NCI-H82 treated with DMSO at 0.1 percent for 48 hours (cell line): ENCODE results near the gene KCTD1.

Source experiments
- DNase-seq: peaks from one replicate; lab custom pipeline; 2025; ENCODE audit not compliant: unreplicated experiment; lab: John Stamatoyannopoulos, UW

The KCTD1 gene

DNA sequence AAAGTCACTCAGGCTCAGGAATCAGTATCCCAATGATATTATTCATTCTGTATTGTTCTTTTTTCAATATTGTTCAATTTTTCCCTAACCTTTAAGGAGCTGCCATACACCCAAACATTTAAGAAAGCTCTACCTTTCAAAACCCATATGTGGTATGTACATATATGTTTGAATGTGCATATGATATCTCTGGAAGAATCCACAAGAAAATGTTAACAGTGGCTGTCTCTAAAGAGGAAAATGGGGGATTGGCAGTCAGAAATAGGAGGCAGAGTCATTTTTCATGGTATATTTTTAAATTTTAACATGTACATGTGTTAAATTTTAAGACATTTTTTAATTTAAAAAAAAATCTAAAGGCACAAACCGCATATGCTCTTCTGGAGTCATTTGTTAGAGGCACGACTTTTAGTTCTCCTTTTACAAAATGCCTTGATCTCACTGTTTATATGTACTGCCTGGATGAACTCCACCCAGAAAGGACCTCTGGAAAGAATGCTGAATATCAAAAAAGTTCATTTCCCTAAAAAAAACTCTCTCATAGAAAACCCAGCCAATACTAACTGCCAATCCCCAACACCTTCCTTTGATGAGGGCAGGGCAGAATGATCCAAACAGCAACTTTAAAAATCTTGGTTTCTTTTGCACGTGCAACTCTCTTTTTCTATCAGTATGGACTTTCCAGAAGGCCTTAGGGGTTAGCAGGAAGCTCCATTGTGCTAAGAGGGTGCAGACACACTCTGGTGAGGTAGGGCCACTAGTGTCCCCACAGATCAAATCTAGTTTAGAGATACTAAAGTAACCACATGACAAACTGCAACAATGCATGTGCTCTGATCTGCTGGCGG lies 23.6 kb downstream of the KCTD1 start:
- no peak for DNase-seq

DNA sequence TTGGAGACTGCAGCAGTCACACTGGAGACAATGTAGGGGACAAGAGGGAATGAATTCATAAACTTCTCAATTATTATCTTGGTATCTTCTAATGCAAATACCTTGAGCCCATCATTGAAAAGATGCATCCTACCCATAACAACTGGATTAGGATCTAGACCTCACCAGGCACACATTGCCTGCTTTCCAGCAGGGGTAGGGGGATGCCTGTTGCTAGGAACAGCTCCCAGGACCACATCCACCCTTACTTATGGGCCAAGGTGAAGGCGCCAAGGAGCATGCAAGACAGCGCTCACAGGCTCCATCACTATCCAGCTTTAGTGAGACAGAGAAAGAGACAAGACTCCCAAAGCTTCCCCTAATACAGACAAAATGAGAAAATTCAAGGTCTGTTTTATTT lies 24.4 kb downstream of the KCTD1 start:
- DNase-seq = no peak

- DNase-seq = no peak
Observed at GRCh38 chr18:26521617-26522016, 26.7 kb downstream of the KCTD1 start.

- DNase-seq = no peak
Observed at GRCh38 chr18:26520974-26521373, 27.4 kb downstream of the KCTD1 start.

- no peak for DNase-seq
Observed at GRCh38 chr18:26519114-26519513, 29.2 kb downstream of the KCTD1 start.

DNA sequence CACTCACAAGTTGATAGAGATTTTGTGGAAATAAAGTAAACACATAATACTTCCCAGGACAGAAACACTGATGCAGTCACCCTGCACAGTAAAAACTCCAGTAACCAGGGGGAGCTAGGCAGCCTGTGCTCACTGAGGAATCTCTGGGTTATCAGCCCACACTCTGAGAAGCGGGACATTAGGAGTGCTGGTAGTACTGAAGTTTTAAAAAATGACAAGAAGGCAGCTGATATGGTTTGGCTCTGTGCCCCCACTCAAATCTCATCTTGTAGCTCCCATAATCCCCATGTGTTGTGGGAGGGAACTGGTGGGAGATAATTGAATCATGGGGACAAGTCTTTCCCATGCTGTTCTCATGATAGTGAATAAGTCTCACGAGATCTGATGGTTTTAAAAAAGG lies 31.4 kb downstream of the KCTD1 start:
- DNase-seq = no peak

DNA sequence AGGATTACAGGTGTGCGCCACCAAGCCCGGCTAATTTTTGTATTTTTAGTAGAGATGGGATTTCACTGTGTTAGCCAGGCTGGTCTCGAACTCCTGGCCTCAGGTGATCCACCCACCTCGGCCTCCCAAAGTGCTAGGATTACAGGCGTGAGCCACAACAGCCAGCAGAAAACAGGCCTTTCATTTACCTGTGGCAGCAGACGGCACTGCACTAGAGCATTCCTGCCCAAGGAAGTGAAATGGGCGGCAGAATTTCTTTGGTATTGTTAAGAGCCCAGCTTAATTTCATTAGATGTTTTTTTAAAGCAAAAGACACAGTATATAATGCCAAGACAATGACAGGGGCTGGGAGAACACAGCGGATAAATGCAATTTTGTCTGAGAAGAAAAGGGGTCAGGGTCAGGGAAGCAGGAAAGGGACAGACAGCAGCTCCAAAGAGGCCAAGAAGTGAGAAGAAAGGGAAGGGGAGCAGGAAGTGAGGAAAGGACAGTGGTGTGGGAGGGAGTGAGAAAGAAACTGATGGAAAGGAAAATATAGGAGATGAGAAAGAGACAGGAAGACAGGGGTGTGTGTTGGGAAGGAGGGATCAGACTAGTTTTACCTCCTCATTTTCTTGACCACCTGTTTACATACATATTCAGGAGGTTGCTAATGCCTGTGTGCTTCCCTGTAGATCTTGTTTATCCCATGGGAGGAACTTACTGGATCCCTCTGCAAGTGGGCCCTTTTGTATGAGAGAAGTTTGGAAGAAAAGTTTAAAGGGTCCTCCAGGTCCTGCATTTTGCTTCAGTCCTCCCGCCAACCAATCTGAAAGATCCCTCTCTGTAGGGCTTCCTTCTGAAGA lies 32.5 kb downstream of the KCTD1 start:
- no peak for DNase-seq

DNA sequence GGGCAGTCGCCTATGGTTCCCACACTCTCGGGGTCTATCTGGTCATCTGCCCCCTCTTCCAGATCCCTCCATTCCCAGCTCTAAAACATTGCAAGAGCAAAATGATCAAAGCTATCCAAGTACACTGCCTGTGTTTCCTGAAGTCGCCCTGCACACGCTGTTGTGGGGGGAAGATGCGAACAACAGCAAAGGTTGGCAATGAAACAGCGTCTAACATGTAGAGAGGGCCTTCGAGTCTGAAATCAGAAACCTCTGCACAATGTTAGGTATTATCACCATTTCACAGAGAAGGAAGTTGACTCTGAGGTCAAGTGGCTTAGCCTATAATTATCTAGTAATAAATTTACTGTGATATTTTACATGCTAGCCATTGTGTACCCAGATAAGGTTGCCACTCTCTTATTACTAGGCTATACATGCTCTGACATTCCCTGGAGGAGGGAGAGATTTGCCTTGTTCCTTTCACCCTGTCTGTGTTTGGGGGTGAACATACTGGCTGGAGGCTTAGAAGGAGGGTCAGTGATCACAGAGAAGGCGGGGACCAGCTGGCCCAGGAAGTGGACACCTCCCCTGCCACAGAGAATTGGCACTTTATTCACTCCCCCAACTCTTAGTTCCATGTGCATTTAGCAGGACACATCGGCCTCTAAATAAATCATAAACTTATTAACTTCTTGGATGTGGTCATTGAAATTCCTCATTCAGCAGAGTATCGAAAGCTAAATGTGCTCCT lies 36.8 kb downstream of the KCTD1 start:
- no peak for DNase-seq

DNA sequence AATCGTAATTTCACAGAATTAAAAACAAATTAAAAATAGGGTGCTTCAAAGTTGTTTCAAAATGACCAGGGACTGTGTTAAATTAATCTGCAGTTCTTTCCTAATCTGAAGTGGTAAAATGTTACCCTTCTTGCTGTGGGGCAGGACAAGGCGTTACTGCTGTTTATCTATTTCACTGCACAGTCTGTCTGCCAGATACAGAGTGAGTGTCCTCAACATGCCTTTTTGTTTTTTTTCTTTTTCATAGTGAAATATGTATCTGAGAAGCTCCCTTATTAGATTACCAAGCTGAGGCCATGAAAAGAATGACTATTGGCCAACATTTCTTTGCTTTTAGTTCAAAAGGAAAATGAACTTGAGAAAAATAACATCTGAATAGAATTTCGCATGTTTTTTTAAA lies 38.0 kb downstream of the KCTD1 start:
- no peak for DNase-seq

DNA sequence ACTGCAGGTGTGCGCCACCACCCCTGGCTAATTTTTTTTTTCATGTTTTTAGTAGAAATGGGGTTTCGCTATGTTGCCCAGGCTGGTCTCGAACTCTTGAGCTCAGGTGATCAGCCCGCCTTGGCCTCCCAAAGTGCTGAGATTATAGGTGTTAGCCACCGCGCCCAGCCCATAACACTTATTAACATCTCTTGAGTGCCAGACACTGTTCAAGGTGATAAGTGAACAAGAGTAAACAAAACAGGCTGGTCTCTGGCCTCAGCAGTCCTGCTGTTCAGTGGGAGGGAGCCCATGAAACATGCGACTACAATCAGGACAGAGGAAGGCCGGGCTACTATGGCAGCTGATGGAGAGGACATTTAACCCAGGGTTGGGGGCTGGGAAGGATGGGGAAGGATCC lies 42.3 kb downstream of the KCTD1 start:
- DNase-seq = no peak

- DNase-seq = no peak
Observed at GRCh38 chr18:26504831-26505230, 43.5 kb downstream of the KCTD1 start.

DNA sequence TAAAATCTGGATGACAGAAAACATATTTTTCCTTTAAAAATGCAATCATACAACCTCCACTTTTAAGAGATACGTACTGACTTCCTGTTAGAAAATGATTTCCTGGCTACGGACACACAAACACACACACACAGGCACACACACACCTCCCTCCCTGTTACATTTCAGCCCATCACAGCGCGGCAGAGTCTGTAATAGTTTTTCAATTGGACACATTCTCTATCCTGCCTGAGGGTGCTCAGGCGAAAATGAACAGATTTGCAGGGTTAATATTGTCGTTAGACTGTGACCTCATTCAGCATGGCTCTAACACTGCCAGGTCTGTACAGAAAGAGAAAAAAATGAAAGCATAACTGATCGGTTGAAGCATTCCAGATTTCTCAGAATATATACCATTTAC lies 45.0 kb downstream of the KCTD1 start:
- no peak for DNase-seq

DNA sequence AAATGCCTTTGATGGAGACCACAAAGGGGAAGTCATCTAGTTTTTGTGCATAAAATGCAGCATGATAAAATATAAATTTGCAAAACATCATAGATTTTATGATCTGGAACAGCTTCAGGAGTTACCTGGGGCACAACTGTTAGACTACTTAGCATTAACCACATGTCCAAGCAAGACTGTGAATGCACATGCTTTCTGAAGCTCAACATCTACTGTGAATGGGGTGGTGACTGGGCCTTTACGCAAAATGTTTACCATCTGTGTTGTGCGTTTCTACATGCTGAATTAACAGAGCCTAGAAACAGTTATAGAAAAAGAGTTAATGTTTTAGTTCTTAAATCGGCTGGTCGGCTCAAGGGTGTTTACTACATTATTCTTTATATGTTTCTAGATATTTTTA lies 45.5 kb downstream of the KCTD1 start:
- no peak for DNase-seq

DNA sequence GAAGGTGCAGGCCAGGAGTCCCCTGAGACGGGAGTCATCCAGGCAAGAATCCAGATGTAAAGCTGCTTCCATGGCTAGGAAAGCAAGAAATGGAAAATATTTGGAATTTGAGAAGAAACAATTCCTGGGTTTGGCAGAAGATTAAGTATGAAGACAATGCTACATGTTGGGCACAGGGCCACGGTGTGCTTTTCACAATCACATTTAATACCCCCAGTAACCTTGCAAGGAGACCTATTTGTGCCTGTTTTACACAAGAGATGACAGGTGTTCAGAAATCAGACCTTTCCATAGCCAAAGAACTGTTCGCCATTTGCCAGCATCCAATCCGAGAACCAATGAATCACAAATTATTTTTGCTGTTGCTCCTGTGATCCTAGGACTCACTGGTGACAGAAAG lies 50.5 kb downstream of the KCTD1 start:
- no peak for DNase-seq

DNA sequence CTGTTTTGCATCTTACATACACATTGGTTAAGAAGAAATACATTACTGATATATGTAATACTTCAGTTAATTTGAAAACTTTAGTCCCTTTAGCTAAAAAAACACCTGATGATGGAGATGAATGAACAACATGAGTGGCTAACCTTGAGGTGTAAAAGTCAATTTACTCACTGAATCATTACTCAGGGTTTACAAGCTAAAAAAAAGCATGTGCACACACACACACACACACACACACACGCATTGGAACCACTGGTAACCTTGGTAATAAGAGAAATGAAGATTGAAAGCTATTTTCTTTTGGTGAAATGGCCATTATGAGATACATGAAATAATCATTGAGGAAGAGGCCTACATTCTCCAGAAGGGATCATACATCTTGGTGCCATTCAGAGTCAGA lies 51.8 kb downstream of the KCTD1 start:
- no peak for DNase-seq

DNA sequence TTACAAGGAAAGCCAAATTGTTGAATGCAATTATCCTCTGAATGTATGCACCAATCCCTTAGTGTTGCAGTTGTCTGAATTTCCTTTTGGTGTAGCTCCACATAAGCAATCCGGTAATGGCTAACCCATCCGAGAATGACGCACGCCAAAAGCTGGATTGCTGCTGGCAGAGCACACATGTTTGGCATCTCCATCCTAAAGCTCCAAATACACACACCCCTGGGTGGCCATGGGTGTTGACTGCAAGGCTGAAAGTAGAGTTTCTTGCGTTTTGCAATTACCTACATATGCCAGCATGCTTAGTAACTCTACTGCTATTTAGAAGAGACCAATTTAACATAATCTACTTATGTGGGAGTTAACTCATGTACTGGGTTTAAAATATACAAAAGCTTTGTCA lies 53.1 kb downstream of the KCTD1 start:
- no peak for DNase-seq

DNA sequence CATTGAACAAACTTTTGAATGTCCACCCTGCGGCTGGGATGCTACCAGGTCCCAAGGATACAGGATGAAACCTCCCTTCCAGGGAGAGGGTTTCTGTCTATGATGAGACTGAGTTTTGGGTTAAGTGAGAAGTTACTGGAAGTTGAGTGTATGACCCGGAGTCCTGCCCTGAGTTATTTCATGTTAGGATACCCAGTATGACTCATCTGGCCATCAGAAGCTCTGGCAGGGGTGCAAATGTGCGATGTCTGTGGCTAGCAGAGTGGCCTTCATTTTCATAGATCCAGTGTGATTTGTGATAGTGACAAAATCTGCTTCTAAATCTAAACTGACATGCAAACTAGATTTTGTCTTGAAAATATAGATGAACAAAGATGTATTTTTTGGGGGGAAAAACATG lies 55.3 kb downstream of the KCTD1 start:
- no peak for DNase-seq

DNA sequence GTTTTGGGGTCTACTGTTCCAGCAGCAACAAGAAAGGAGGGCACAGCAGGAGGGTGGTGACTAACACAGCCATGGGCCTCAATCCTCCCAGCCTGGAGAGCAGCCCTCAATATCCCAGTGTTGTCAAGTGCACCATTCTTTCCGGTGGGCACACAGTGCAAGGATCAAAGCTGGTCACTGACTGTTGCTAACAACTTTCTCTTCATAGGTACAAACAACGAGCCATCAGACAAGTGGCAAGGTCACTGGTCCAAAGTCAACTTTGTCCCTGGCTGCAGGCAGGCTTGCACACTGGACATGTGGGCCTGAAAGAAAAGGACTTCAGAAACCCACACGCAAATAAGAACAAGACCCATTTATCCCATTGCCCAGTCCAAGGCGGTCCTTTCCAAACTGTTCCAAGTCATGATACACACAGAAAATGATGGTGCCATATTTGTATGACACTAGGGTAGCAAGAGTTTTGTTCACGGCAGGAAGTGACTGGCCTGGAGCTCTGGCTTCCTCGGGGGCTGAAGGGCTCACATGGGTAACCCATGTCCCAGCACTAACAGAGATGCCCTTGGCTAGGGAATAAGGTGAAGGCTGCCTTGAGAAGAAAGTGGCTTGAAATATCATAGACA lies 57.0 kb downstream of the KCTD1 start:
- no peak for DNase-seq

GRCh38 chr18:26489881-26490280 lies 58.5 kb downstream of the KCTD1 start:
- no peak for DNase-seq

DNA sequence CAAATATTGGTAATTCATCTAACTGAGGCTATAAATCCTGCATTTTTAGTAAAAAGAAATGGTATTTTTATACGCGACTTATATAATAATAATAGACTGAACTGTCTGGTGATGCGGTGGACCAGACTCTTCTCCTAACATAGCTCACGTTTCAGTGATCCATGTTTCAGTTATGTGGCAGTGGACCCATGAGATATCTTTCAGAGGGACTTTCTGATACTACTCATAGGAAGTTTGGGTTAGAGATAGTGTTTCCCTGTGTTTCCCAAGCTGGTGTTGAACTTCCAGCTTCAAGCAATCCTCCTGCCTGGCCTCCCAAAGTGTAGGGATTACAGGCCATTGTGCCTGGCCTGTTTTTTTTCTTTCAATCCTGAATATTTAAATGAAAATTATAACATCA lies 59.2 kb downstream of the KCTD1 start:
- no peak for DNase-seq

- no peak for DNase-seq
Observed at GRCh38 chr18:26488417-26489009, 59.8 kb downstream of the KCTD1 start.
